Mononuclear cell (primary cell): ENCODE measurements around the gene ATXN10. TPM values are rescaled to one million over a fixed set of nuclear protein-coding genes. Genes with fewer than 3 reads are reported as not detected.

Source experiments
- H3K27me3 ChIP-seq: 2 replicates; pipeline ENCODE4 v1.6.0; 2011; ENCODE audit warnings: low read length, control low read depth; ENCODE audit not compliant: insufficient read depth
- H3K4me1 ChIP-seq: 2 replicates; pipeline ENCODE4 v1.5.1; 2011; ENCODE audit warnings: mild to moderate bottlenecking, low read length, control low read depth; ENCODE audit not compliant: insufficient read depth
- H3K4me3 ChIP-seq: 2 replicates; pipeline ENCODE4 v1.5.1; 2011; ENCODE audit warnings: mild to moderate bottlenecking, low read length, moderate library complexity
- H3K9me3 ChIP-seq: 2 replicates; pipeline ENCODE4 v1.5.1; 2011; ENCODE audit warnings: low read depth, mild to moderate bottlenecking, control low read depth, low read length
- total RNA-seq: library from RNA; depleted of rRNA; stranded (reverse); fragments of >200 nt; gene quantifications from one replicate; pipeline ENCODE4 v1.2.3, GENCODE V29; 2012

Gene ATXN10
- total RNA-seq, 1 donor, result 67.5 TPM

GRCh38 chr22:45738206-45738605 lies 66.6 kb downstream of the ATXN10 start:
- no peaks in the 10 kb centered on the region for H3K27me3 ChIP-seq
- H3K4me1 ChIP-seq, result peaks cover 4% of the 10 kb centered on the region
- no peak overlapping the region for H3K4me3 ChIP-seq
- no peaks in the 10 kb centered on the region for H3K9me3 ChIP-seq

GRCh38 chr22:45740236-45740635 lies 68.6 kb downstream of the ATXN10 start:
- H3K9me3 ChIP-seq, result no peaks in the 10 kb centered on the region
- peaks cover 7% of the 10 kb centered on the region for H3K4me1 ChIP-seq
- no peak overlapping the region for H3K4me3 ChIP-seq
- H3K27me3 ChIP-seq, result no peaks in the 10 kb centered on the region

- H3K4me3 ChIP-seq, result no peak overlapping the region
- H3K4me1 ChIP-seq, result peaks cover 7% of the 10 kb centered on the region
- H3K27me3 ChIP-seq, result no peaks in the 10 kb centered on the region
- H3K9me3 ChIP-seq, result no peaks in the 10 kb centered on the region
Measured at GRCh38 chr22:45742866-45743450, 71.3 kb downstream of the ATXN10 start.

GRCh38 chr22:45743687-45744086 lies 72.1 kb downstream of the ATXN10 start:
- Histone ChIP-seq H3K4me3 (no peak overlapping the region), H3K27me3 (no peaks in the 10 kb centered on the region), H3K9me3 (no peaks in the 10 kb centered on the region), H3K4me1 (peaks cover 7% of the 10 kb centered on the region)

- Histone ChIP-seq H3K4me1 (peaks cover 7% of the 10 kb centered on the region), H3K9me3 (no peaks in the 10 kb centered on the region), H3K4me3 (no peak overlapping the region), H3K27me3 (no peaks in the 10 kb centered on the region)
Measured at GRCh38 chr22:45744442-45744841, 72.8 kb downstream of the ATXN10 start.

- no peaks in the 10 kb centered on the region for H3K9me3 ChIP-seq
- no peaks in the 10 kb centered on the region for H3K4me1 ChIP-seq
- no peak overlapping the region for H3K4me3 ChIP-seq
- H3K27me3 ChIP-seq, result no peaks in the 10 kb centered on the region
Measured at GRCh38 chr22:45750626-45751025, 79.0 kb downstream of the ATXN10 start.

GRCh38 chr22:45752036-45752435 lies 80.4 kb downstream of the ATXN10 start:
- H3K4me3 ChIP-seq, result no peak overlapping the region
- H3K27me3 ChIP-seq, result no peaks in the 10 kb centered on the region
- no peaks in the 10 kb centered on the region for H3K9me3 ChIP-seq
- H3K4me1 ChIP-seq, result no peaks in the 10 kb centered on the region

- H3K27me3 ChIP-seq, result no peaks in the 10 kb centered on the region
- H3K4me1 ChIP-seq, result no peaks in the 10 kb centered on the region
- H3K4me3 ChIP-seq, result no peak overlapping the region
- no peaks in the 10 kb centered on the region for H3K9me3 ChIP-seq
Measured at GRCh38 chr22:45754822-45755221, 83.2 kb downstream of the ATXN10 start.

- no peak overlapping the region for H3K4me3 ChIP-seq
Measured at GRCh38 chr22:45756558-45756957, 84.9 kb downstream of the ATXN10 start.

GRCh38 chr22:45757068-45757467 lies 85.4 kb downstream of the ATXN10 start:
- Histone ChIP-seq H3K27me3 (no peaks in the 10 kb centered on the region), H3K4me1 (no peaks in the 10 kb centered on the region), H3K9me3 (no peaks in the 10 kb centered on the region), H3K4me3 (no peak overlapping the region)

More at GRCh38 chr22:45756558-45756957, 84.9 kb downstream of the ATXN10 start:
- Histone ChIP-seq H3K4me1 (no peaks in the 10 kb centered on the region), H3K27me3 (no peaks in the 10 kb centered on the region), H3K9me3 (no peaks in the 10 kb centered on the region)

GRCh38 chr22:45757936-45758335 lies 86.3 kb downstream of the ATXN10 start:
- no peaks in the 10 kb centered on the region for H3K27me3 ChIP-seq
- no peaks in the 10 kb centered on the region for H3K9me3 ChIP-seq
- H3K4me1 ChIP-seq, result no peaks in the 10 kb centered on the region
- H3K4me3 ChIP-seq, result no peak overlapping the region

GRCh38 chr22:45758603-45759002 lies 87.0 kb downstream of the ATXN10 start:
- H3K9me3 ChIP-seq, result no peaks in the 10 kb centered on the region
- no peak overlapping the region for H3K4me3 ChIP-seq
- H3K4me1 ChIP-seq, result no peaks in the 10 kb centered on the region
- no peaks in the 10 kb centered on the region for H3K27me3 ChIP-seq

- H3K4me3 ChIP-seq, result no peak overlapping the region
- no peaks in the 10 kb centered on the region for H3K27me3 ChIP-seq
- no peaks in the 10 kb centered on the region for H3K9me3 ChIP-seq
- no peaks in the 10 kb centered on the region for H3K4me1 ChIP-seq
Measured at GRCh38 chr22:45760682-45761081, 89.0 kb downstream of the ATXN10 start.

GRCh38 chr22:45762545-45763235 lies 91.1 kb downstream of the ATXN10 start:
- no peaks in the 10 kb centered on the region for H3K27me3 ChIP-seq
- H3K4me1 ChIP-seq, result no peaks in the 10 kb centered on the region
- no peak overlapping the region for H3K4me3 ChIP-seq
- H3K9me3 ChIP-seq, result no peaks in the 10 kb centered on the region

- no peaks in the 10 kb centered on the region for H3K9me3 ChIP-seq
- no peaks in the 10 kb centered on the region for H3K27me3 ChIP-seq
- no peak overlapping the region for H3K4me3 ChIP-seq
- H3K4me1 ChIP-seq, result no peaks in the 10 kb centered on the region
Measured at GRCh38 chr22:45763236-45763624, 91.6 kb downstream of the ATXN10 start.

GRCh38 chr22:45768490-45768889 lies 96.9 kb downstream of the ATXN10 start:
- H3K9me3 ChIP-seq, result no peaks in the 10 kb centered on the region
- no peaks in the 10 kb centered on the region for H3K4me1 ChIP-seq
- H3K27me3 ChIP-seq, result no peaks in the 10 kb centered on the region
- H3K4me3 ChIP-seq, result no peak overlapping the region
